ENCODE measurements around the gene FIGNL2.
"Not testable (repeated sequence)": the region's sequence is repeated elsewhere in the genome, so short reads cannot be mapped to it uniquely, and the experiment has no call there.

The FIGNL2 gene

GRCh38 chr12:51798501-51798900 lies 50.0 kb downstream of the FIGNL2 start:
- H3K9ac ChIP-seq (ENCODE audit: insufficient read length): no peak overlapping the region
- H3K36me3 ChIP-seq (ENCODE audit: insufficient read depth, low read length): peaks cover 4% of the 10 kb centered on the region; the same call in 1 of the 2 replicates
- TF ChIP-seq FOXP2 (optimal IDR thresholded peaks at IDR 0.05; ENCODE audit: control extremely low read depth, extremely low read length, insufficient read depth): no peak
- no peak for TF ChIP-seq POLR2AphosphoS5 (IDR thresholded peaks at IDR 0.05; ENCODE audit: borderline replicate concordance, low read depth, low read length)
- TF ChIP-seq EZH2 (IDR thresholded peaks at IDR 0.05): no peak
- H3K9me3 ChIP-seq (ENCODE audit: low read depth, low read length): no peaks in the 10 kb centered on the region
- no peak for DNase-seq (ENCODE audit: low read depth, low spot score)
- no peak overlapping the region for H3K27ac ChIP-seq
- H3K4me3 ChIP-seq: no peak overlapping the region

DNA sequence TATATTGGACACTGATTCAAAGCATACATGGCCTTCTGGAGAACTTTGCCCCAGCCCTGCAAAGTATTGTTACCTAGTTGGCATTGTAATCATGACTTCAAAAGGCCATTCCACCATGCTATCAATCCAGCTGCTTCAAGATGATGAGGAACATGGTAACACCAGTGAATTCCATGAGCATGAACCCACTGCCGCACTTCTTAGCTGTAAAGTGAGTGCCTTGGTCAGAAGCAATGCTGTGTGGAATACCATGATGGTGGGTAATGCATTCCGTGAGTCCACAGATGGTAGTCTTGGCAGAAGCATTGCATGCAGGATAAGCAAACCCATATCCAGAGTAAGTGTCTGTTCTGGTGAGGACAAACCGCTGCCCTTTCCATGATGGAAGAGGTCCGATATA lies 50.5 kb downstream of the FIGNL2 start:
- not testable (repeated sequence) for H3K9me3 ChIP-seq (ENCODE audit: low read depth, low read length); H3K36me3 ChIP-seq (ENCODE audit: insufficient read depth, low read length); H3K27ac ChIP-seq; DNase-seq (ENCODE audit: low read depth, low spot score); H3K9ac ChIP-seq (ENCODE audit: insufficient read length); H3K4me3 ChIP-seq

DNA sequence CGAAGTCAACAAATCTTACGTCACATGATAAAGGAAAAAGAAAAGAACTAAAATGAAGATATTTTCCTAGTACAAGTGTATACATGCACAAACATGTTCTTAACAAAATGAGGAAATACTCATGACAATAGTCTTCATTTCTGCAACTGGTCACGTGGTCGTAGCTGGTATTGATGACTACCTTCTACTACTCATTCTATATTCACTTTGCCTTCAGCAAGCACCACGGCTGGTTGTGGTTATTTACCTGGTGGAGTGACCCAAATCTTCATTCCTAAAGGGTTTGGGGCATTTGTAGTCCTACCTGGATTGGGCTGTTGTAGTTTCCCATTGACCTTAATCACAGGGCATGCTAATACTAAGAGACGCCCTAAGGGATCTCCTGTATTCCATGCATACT lies 51.2 kb downstream of the FIGNL2 start:
- Histone ChIP-seq H3K9me3 (ENCODE audit: low read depth, low read length) (no peaks in the 10 kb centered on the region), H3K36me3 (ENCODE audit: insufficient read depth, low read length) (peaks cover 9% of the 10 kb centered on the region; the same call in 1 of the 2 replicates), H3K9ac (ENCODE audit: insufficient read length) (no peak overlapping the region), H3K4me3 (no peak overlapping the region), H3K27ac (no peak overlapping the region)
- TF ChIP-seq EZH2 (IDR thresholded peaks at IDR 0.05) (no peak), POLR2AphosphoS5 (IDR thresholded peaks at IDR 0.05; ENCODE audit: borderline replicate concordance, low read depth, low read length) (no peak), FOXP2 (optimal IDR thresholded peaks at IDR 0.05; ENCODE audit: control extremely low read depth, extremely low read length, insufficient read depth) (no peak)
- no peak for DNase-seq (ENCODE audit: low read depth, low spot score)

- H3K36me3 ChIP-seq (ENCODE audit: insufficient read depth, low read length): peaks cover 17% of the 10 kb centered on the region; the same call in 1 of the 2 replicates
- H3K9me3 ChIP-seq (ENCODE audit: low read depth, low read length): no peaks in the 10 kb centered on the region
- no peak for DNase-seq (ENCODE audit: low read depth, low spot score)
- H3K4me3 ChIP-seq: no peak overlapping the region
- no peak overlapping the region for H3K9ac ChIP-seq (ENCODE audit: insufficient read length)
- H3K27ac ChIP-seq: no peak overlapping the region
- TF ChIP-seq FOXP2 (optimal IDR thresholded peaks at IDR 0.05; ENCODE audit: control extremely low read depth, extremely low read length, insufficient read depth): no peak
- TF ChIP-seq POLR2AphosphoS5 (IDR thresholded peaks at IDR 0.05; ENCODE audit: borderline replicate concordance, low read depth, low read length): no peak
- TF ChIP-seq EZH2 (IDR thresholded peaks at IDR 0.05): no peak
Measured at GRCh38 chr12:51793201-51793600, 55.3 kb downstream of the FIGNL2 start.

DNA sequence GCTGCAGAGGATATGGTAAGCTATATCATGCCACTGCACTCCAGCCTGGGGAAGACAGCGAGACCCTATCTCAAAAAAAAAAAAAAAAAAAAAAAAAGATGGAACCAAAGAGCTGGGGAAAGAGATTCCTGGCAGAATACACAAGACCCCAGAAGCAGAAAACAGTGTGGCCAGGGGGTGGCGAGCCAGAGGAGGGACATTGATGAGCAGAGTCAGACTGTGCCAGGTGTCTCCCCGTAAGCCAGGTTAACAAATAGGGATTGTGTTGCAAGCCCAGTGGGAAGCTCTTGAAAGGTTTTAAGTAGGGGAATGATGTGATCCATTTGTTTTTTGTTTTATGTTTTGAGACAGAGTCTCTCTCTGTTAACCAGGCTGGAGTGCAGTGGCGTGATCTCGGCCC lies 56.1 kb downstream of the FIGNL2 start:
- H3K9me3 ChIP-seq (ENCODE audit: low read depth, low read length): no peaks in the 10 kb centered on the region
- peaks cover 17% of the 10 kb centered on the region; the same call in 1 of the 2 replicates for H3K36me3 ChIP-seq (ENCODE audit: insufficient read depth, low read length)
- no peak overlapping the region for H3K27ac ChIP-seq
- TF ChIP-seq EZH2 (IDR thresholded peaks at IDR 0.05) (no peak), FOXP2 (optimal IDR thresholded peaks at IDR 0.05; ENCODE audit: control extremely low read depth, extremely low read length, insufficient read depth) (no peak), POLR2AphosphoS5 (IDR thresholded peaks at IDR 0.05; ENCODE audit: borderline replicate concordance, low read depth, low read length) (no peak)
- DNase-seq (ENCODE audit: low read depth, low spot score): no peak
- H3K9ac ChIP-seq (ENCODE audit: insufficient read length): no peak overlapping the region
- no peak overlapping the region for H3K4me3 ChIP-seq

GRCh38 chr12:51788876-51789275 lies 59.6 kb downstream of the FIGNL2 start:
- no peak overlapping the region for H3K4me3 ChIP-seq
- no peak overlapping the region for H3K9ac ChIP-seq (ENCODE audit: insufficient read length)
- H3K36me3 ChIP-seq (ENCODE audit: insufficient read depth, low read length): peaks cover 14% of the 10 kb centered on the region; the same call in 1 of the 2 replicates
- no peak overlapping the region for H3K27ac ChIP-seq
- DNase-seq (ENCODE audit: low read depth, low spot score): no peak
- no peaks in the 10 kb centered on the region for H3K9me3 ChIP-seq (ENCODE audit: low read depth, low read length)
- TF ChIP-seq POLR2AphosphoS5 (IDR thresholded peaks at IDR 0.05; ENCODE audit: borderline replicate concordance, low read depth, low read length): no peak
- TF ChIP-seq FOXP2 (optimal IDR thresholded peaks at IDR 0.05; ENCODE audit: control extremely low read depth, extremely low read length, insufficient read depth): no peak
- no peak for TF ChIP-seq EZH2 (IDR thresholded peaks at IDR 0.05)

DNA sequence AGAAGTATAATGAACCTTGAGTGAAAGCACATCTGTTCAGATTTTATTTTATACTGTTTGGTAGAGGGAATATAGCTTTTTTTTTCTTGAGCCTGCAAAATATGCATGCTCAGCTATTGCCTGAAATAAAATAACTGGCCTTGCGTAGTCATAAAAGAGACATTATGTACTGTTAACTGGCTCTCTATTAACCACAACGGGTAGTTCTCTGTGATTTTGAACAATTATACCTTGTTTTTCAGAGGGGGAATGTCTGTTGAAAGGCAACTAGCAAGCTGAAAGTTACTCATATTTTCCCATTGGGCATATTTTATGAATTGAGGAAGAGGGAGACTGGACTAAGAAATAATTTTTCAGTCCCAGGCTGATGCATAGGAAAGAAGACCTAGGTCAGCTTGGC lies 62.6 kb downstream of the FIGNL2 start:
- Histone ChIP-seq H3K36me3 (ENCODE audit: insufficient read depth, low read length) (peaks cover 8% of the 10 kb centered on the region; the same call in 1 of the 2 replicates), H3K4me3 (no peak overlapping the region), H3K27ac (no peak overlapping the region; the same call in 1 of the 2 replicates), H3K9ac (ENCODE audit: insufficient read length) (no peak overlapping the region), H3K9me3 (ENCODE audit: low read depth, low read length) (no peaks in the 10 kb centered on the region)
- no peak for DNase-seq (ENCODE audit: low read depth, low spot score)
- TF ChIP-seq POLR2AphosphoS5 (IDR thresholded peaks at IDR 0.05; ENCODE audit: borderline replicate concordance, low read depth, low read length) (no peak), EZH2 (IDR thresholded peaks at IDR 0.05) (no peak), FOXP2 (optimal IDR thresholded peaks at IDR 0.05; ENCODE audit: control extremely low read depth, extremely low read length, insufficient read depth) (no peak)

DNA sequence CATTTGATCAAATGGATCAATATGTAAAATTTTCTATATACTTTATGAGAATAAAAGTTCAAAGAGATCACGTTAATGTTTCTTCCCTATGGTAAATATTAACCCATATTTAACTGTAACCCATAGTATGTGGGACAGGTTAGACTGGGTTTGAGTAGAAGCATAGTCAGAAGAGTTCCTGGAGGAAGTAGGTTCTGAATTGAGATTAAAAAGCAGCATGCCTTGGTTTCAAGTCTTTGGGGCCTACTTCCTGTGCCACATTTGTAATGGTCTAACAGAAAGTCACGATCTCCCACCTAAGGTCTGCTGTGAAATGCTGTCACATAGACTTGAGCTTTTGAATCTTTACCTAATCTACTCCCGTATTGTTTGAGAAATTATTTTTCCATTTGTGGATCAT lies 63.8 kb downstream of the FIGNL2 start:
- TF ChIP-seq POLR2AphosphoS5 (IDR thresholded peaks at IDR 0.05; ENCODE audit: borderline replicate concordance, low read depth, low read length) (no peak), FOXP2 (optimal IDR thresholded peaks at IDR 0.05; ENCODE audit: control extremely low read depth, extremely low read length, insufficient read depth) (no peak), EZH2 (IDR thresholded peaks at IDR 0.05) (no peak)
- H3K27ac ChIP-seq: no peak overlapping the region
- no peak overlapping the region for H3K9ac ChIP-seq (ENCODE audit: insufficient read length)
- H3K36me3 ChIP-seq (ENCODE audit: insufficient read depth, low read length): no peaks in the 10 kb centered on the region; the same call in 1 of the 2 replicates
- no peak overlapping the region for H3K4me3 ChIP-seq
- no peak for DNase-seq (ENCODE audit: low read depth, low spot score)
- no peaks in the 10 kb centered on the region for H3K9me3 ChIP-seq (ENCODE audit: low read depth, low read length)

GRCh38 chr12:51779876-51780275 lies 68.6 kb downstream of the FIGNL2 start:
- Histone ChIP-seq H3K36me3 (ENCODE audit: insufficient read depth, low read length) (no peaks in the 10 kb centered on the region; the same call in 1 of the 2 replicates), H3K4me3 (no peak overlapping the region), H3K9me3 (ENCODE audit: low read depth, low read length) (no peaks in the 10 kb centered on the region), H3K9ac (ENCODE audit: insufficient read length) (no peak overlapping the region), H3K27ac (no peak overlapping the region)
- DNase-seq (ENCODE audit: low read depth, low spot score): no peak
- TF ChIP-seq EZH2 (IDR thresholded peaks at IDR 0.05) (no peak), POLR2AphosphoS5 (IDR thresholded peaks at IDR 0.05; ENCODE audit: borderline replicate concordance, low read depth, low read length) (no peak), FOXP2 (optimal IDR thresholded peaks at IDR 0.05; ENCODE audit: control extremely low read depth, extremely low read length, insufficient read depth) (no peak)

All from SK-N-MC (cell line).